Hepatocyte (in vitro differentiated cells): ENCODE results near the gene NFIX.

ENCODE experiments used
- EZH2 ChIP-seq: fragments of 200-600 bp; sonication (generic); IDR thresholded peaks from 2 replicates; pipeline ENCODE4 v1.6.1; 2016; ENCODE audit warnings: antibody characterized with exemption, mild to moderate bottlenecking, borderline replicate concordance
- EZH2phosphoT487 ChIP-seq: fragments of 200-600 bp; sonication (generic); IDR thresholded peaks from one replicate; pipeline ENCODE4 v1.6.1; 2018; ENCODE audit warnings: antibody characterized with exemption, mild to moderate bottlenecking, low read depth, moderate library complexity; ENCODE audit not compliant: unreplicated experiment, severe bottlenecking
- TF ChIP-seq, protein P1 (sequence below): fragments of 200-600 bp; sonication (generic); IDR thresholded peaks from 2 replicates; pipeline ENCODE4 v1.5.1; 2016; ENCODE audit warnings: antibody characterized with exemption, mild to moderate bottlenecking; ENCODE audit not compliant: poor library complexity

DNA sequence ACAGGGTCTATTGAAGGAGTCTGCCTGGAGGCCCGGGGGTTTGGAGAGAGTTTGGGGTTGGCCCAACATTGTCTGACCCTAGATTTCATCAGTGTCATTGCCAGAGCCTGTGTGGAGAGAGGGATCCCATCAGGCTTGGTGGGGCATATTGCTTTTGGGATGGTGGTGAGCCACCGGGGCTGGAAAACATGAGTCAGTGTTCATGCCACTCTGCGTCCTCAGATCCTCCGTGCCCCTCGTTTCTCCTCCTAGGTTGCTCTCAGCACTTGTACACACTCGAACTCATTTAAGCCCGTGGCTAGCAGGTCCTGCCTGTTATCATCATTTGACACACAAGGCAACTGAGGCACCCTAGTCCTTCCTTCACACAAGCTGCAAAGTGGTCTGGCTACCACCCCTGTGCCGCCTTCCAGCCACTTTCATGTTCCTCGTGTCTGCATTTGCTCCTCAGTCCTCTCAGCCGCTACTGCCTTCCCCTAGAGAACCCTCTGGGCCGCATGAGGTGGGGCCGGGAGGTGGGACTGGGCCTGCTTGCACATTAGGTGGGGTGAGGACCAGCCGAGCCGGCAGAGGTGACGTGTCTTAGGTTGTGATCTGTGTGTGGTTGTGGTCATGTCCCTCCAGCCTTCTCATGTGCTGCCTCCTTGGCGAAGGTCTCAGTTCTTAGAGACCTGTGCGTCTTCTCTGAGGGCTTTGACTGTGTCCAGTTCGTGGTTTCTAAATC, 126.4 kb downstream of the NFIX start:
- TF ChIP-seq, protein P1, sequence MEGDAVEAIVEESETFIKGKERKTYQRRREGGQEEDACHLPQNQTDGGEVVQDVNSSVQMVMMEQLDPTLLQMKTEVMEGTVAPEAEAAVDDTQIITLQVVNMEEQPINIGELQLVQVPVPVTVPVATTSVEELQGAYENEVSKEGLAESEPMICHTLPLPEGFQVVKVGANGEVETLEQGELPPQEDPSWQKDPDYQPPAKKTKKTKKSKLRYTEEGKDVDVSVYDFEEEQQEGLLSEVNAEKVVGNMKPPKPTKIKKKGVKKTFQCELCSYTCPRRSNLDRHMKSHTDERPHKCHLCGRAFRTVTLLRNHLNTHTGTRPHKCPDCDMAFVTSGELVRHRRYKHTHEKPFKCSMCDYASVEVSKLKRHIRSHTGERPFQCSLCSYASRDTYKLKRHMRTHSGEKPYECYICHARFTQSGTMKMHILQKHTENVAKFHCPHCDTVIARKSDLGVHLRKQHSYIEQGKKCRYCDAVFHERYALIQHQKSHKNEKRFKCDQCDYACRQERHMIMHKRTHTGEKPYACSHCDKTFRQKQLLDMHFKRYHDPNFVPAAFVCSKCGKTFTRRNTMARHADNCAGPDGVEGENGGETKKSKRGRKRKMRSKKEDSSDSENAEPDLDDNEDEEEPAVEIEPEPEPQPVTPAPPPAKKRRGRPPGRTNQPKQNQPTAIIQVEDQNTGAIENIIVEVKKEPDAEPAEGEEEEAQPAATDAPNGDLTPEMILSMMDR: no peak
- TF ChIP-seq EZH2: no peak
- TF ChIP-seq EZH2phosphoT487: no peak
